ENCODE results near the gene TMEM220. TPM values are rescaled to one million over a fixed set of nuclear protein-coding genes. Genes with fewer than 3 reads are reported as not detected.
"Not testable (repeated sequence)": the region's sequence is repeated elsewhere in the genome, so short reads cannot be mapped to it uniquely, and the experiment has no call there.

The TMEM220 gene
- total and polyA plus RNA-seq, 12 donors = 10.3 to 33.2 (median 21.1) TPM

DNA sequence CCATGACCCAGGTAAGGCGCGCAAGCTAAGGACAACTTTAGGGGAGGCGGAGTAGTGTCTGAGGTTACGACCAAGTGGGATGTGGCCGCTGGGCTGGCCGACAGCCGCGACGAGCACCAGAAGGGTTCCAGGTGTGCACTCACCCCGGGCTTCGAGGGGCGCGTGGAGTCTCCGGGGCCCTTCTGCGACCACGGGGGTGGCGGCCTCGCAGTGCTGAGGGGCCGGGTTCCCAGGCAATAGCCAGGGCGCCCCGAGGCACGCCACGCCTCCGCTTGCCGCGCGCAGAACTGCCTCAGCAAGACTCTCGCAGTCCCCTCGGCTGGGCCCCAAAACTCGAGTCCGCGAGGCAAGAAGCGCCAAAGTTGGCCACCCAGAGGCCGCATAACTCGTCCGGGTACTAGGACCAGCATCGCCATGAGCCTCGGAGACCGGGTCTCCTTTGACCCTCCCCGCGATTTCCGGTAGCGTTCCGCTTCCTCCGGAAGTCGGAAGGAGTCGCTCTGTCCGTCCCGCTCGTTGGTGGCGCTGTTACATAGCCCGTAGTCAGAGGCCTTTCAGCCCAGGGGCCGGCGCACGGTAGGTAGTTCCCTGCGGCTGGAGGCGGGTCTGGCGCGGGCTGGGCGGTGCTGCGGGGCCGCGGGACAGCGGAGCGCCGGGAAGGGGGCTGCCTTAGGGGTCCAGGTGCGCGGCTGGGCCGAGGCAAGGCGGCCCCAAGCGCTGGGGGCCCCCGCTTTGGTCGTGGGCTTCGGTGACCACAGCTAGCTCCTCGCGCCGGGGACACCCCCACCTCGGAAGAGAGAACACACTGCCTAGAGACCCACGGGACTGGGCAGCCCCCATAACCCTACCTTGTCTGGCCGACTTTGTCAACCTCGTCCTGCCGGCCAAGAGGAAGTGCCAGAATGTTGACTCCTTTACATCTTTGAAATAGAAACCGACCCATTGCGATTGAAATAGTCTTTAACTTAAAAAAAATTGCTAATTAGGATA lies 32.4 kb downstream of the TMEM220 start, which contains the start of the genes ADPRM and SCO1:
ADPRM (plus strand) TSS at position 503 of the 990 bp plus-strand sequence. CDS start 7,333 bp downstream, outside the sequence.
SCO1 (minus strand) TSS at position 442 of the 990 bp plus-strand sequence; CDS start at position 416, 26 bp downstream.
- DNase-seq = peak; percentile 92 to 96 (median 95)
- intact Hi-C loops (cut with DNase I) = no loop called here
- H3K9me3 ChIP-seq (replicated peaks in 1 of 3) = no peaks in the 10 kb centered on the region
- peak within 1 kb of the TSS; percentile 49 to 95 (median 91) for H3K27ac ChIP-seq
- WGBS, 4 donors = 0 to 1% (median 0%) methylated on average over 12 to 84 of the region's 84 CpGs
- TF ChIP-seq POLR2A (IDR thresholded peaks at IDR 0.05) = peak; percentile 79 to 96
- TF ChIP-seq, protein P1, sequence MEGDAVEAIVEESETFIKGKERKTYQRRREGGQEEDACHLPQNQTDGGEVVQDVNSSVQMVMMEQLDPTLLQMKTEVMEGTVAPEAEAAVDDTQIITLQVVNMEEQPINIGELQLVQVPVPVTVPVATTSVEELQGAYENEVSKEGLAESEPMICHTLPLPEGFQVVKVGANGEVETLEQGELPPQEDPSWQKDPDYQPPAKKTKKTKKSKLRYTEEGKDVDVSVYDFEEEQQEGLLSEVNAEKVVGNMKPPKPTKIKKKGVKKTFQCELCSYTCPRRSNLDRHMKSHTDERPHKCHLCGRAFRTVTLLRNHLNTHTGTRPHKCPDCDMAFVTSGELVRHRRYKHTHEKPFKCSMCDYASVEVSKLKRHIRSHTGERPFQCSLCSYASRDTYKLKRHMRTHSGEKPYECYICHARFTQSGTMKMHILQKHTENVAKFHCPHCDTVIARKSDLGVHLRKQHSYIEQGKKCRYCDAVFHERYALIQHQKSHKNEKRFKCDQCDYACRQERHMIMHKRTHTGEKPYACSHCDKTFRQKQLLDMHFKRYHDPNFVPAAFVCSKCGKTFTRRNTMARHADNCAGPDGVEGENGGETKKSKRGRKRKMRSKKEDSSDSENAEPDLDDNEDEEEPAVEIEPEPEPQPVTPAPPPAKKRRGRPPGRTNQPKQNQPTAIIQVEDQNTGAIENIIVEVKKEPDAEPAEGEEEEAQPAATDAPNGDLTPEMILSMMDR (IDR thresholded peaks at IDR 0.05) = peak in 5 of 6 experiments; percentile 14 to 45 (median 29)
- peaks cover 7 to 20% of the 10 kb centered on the region in 2 donors for H3K4me1 ChIP-seq (replicated peaks in 1 of 2)
- no peaks in the 10 kb centered on the region for H3K27me3 ChIP-seq
- H3K4me3 ChIP-seq = peak within 1 kb of the TSS; percentile 68 to 84 (median 76)
- H3K36me3 ChIP-seq (replicated peaks in 1 of 2) = peaks cover 0 to 28% of the 10 kb centered on the region in 2 donors

DNA sequence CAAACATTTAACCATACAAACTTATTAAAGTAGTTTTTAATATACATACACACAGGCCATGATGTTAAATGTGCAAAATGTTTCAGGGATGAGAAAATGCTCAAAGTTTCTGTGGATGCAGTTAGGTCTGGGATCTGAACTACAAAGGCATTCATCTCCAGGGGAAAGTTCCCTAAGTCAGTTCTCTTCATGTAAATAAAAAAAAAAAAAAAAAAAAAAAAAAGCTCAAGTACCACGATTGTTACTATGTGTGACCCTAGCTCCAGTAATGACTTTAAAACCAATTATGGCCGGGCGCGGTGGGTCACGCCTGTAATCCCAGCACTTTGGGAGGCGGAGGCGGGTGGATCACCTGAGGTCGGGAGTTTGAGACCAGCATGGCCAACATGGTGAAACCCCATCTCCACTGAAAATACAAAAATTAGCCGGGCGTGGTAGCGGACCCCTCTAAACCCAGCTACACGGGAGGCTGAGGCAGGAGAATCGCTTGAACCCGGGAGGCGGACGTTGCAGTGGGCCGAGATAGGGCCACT lies 33.9 kb downstream of the TMEM220 start:
- DNase-seq; H3K27me3 ChIP-seq; intact Hi-C loops (cut with DNase I); H3K4me3 ChIP-seq; H3K9me3 ChIP-seq (replicated peaks in 1 of 3); H3K27ac ChIP-seq: not testable (repeated sequence)
- whole genome bisulfite sequencing, 4 donors = 87 to 91% (median 90%) methylated on average over 17 of the region's 17 CpGs
- peaks cover 0 to 41% of the 10 kb centered on the region in 2 donors for H3K36me3 ChIP-seq (replicated peaks in 1 of 2)
- H3K4me1 ChIP-seq (replicated peaks in 1 of 2) = peaks cover 7 to 20% of the 10 kb centered on the region in 2 donors

DNA sequence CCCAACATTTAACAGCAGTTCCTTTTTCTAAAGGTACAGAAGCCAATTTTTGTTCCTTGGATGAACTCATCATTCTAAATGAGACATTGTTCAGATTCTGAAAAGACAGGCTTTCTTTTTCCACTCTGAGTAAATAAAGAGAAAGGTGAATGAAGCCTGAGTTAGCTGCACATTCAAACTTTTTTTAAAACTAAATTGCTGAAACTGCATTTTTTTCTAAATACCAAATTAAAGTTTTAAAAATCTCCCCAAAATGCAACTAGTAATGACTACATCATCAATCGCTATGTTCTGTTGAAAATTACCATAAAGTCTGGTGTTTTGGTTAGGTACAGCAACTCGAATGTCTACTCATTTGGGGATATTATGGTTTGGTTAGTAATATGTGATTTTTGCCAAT lies 42.3 kb downstream of the TMEM220 start:
- Histone ChIP-seq H3K27ac (no peak overlapping the region), H3K9me3 (replicated peaks in 1 of 3) (no peaks in the 10 kb centered on the region), H3K4me3 (no peak overlapping the region), H3K27me3 (no peaks in the 10 kb centered on the region), H3K36me3 (replicated peaks in 1 of 2) (peaks cover 0 to 48% of the 10 kb centered on the region in 2 donors), H3K4me1 (replicated peaks in 1 of 2) (no peaks in the 10 kb centered on the region)
- intact Hi-C loops (cut with DNase I) = no loop called here
- no peak for DNase-seq
- WGBS, 4 donors = 91 to 98% (median 94%) methylated on average over 2 of the region's 2 CpGs
- TF ChIP-seq POLR2A (IDR thresholded peaks at IDR 0.05) = no peak
- TF ChIP-seq, protein P1 (IDR thresholded peaks at IDR 0.05) = no peak

DNA sequence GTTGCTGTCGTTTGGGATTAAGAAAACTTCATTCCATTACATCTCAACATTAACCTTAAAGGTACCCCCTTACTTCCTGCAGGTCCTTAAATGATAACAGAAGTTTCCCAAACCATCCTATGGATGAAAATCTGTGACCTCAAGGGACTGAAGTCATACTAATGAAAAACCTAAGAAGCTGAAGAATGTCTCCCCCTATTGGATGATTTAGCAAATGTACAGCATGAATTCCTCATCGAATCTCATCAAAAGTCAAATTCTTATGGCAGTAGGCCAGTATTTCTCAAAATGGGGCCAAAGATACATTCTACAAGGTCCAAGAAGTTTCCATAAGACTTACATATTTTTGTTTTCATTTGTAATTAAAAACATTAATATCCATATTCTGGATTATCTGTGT lies 46.0 kb downstream of the TMEM220 start:
- Histone ChIP-seq H3K9me3 (replicated peaks in 1 of 3) (no peaks in the 10 kb centered on the region), H3K36me3 (replicated peaks in 1 of 2) (peaks cover 0 to 47% of the 10 kb centered on the region in 2 donors), H3K4me1 (replicated peaks in 1 of 2) (no peaks in the 10 kb centered on the region), H3K4me3 (no peak overlapping the region), H3K27me3 (no peaks in the 10 kb centered on the region), H3K27ac (no peak overlapping the region)
- intact Hi-C loops (cut with DNase I) = no loop called here
- no peak for DNase-seq
- WGBS, 4 donors = 60 to 79% (median 70%) methylated on average over 2 of the region's 2 CpGs
- TF ChIP-seq, protein P1 (IDR thresholded peaks at IDR 0.05) = peak in 4 of 6 experiments; percentile 14 to 34 (median 17)
- no peak for TF ChIP-seq POLR2A (IDR thresholded peaks at IDR 0.05)

All from adrenal gland (tissue), 12 donors.